Measurements from ENCODE around the gene CNGB1.
"Not testable (repeated sequence)": the region's sequence is repeated elsewhere in the genome, so short reads cannot be mapped to it uniquely, and the experiment has no call there.

Gene CNGB1

DNA sequence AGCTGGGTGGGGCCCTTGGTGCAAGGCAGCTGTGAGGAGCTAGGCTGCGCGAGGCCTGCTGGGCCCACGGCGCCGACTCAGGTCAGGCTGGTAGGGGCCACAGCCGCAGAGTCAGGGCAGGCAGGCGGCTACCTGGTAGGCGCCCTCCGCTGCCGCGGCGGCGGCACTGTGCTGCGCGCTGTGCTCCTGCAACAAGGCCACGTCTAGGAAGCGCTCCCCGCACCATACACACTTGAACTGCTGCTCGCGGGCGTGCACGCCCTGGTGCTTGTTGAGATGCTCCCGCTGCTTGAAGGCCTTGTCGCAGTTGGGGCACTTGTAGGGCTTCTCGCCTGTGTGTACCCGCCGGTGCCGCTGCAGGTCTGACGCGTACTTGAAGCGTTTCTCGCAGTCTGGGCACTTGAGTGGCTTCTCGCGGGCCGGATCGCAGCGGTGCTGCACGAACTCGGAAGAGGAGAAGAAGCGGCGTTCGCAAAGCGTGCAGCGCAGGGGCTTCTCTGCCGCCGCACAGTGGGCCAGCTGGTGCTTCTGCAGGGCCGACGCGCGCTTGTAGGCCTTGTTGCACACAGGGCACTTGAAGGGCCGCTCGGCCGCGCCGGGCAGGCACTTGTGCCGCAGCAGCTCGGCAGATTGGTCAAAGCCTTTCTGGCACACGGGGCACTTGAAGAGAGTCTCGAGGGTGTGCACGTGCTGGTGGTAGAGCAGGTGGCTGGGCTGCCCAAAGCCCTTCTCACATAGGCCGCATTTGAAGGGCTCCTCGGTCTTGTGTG lies 25.7 kb upstream of the CNGB1 start:
- no peak for DNase-seq

DNA sequence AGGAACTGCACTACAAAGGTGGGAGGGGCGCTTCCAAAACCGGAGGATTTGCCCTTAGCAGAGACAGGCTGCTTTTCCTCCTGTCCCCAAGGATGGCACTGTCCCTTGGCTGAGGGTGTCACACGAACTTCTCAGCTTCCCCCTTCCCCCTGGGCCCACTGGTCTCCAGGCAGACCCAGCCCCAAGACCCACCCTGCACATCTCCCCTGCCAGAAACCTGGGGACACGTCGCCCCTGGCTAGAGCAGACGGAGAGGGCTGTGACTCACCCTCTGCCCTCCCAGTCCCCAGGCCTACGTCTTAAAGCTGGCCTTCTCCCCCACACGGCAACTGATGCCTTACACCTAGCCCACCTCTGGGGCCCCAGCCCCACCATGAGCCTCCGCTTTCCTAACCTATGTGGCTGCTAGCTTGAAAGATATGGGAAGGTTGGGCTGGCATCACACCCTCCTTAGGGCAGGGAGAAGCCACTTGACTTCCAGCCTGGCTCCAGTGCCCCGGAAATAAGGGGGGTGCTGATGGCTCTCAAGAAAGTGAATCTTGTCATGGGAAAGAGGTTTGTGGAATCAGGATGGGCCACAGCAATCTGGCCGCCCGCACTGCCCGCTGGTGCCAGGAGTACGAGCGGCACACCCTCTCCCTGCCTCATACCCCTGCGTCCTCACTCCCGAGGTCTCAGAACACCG lies 24.9 kb upstream of the CNGB1 start:
- DNase-seq, result no peak

DNA sequence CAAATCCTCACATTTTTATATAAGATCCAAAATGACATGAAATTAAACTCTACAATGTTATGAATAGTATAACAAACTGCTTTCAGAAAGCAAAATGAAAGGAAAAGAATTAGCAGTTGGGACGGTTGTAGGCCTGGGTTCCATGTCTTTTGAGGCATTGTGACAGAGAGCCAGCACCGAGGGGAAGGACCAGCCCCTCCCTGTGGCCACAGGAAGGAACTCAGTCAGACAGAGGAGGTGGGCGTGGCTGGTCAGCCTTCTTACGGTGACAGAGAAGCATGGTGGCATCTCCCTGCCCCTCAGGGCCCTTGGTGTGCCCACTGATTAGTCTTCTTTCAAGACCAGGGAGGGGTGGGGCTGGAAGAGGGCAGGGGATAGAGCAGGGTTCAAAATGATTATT lies 23.9 kb upstream of the CNGB1 start:
- peak; percentile 32 for DNase-seq

DNA sequence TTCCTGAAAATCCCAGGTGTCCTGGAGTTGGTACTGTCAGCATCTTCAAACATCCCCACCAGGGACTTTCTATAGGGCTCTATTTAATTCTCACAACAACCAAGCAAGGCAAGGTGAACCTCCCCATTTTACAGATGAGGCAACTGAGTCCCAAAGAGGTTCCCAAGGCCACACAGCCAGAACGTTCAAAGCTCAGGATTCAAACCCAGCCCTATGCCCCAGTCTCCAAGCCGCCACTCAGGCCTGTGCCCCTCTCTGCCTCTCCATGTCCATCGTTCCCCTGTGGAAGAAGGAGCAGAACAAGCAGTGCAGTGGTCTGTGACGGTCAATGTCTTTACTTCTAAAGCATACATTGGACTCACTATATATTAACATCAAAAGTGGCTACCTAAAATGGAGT lies 23.4 kb upstream of the CNGB1 start:
- no peak for DNase-seq

DNA sequence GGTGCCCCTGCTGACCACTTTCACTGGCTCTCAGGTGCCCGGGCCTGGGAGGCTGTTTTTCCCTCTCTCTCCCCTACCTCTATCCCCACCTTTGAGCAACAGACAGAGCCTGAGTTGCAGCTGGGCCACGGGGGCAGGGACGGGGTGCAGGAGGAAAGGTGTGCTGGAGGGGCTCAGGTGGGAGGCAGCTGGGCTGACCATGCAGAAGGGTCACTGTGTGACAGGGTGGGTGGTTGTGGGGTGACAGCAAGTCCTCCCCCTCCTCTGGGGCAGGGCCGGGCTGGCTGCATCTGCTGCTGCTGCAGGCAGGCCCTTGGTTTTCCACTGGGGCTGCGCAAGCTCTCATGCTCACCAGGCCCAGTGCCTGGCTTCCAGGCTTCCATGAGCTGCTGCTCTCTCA lies 23.0 kb upstream of the CNGB1 start:
- no peak for DNase-seq

DNA sequence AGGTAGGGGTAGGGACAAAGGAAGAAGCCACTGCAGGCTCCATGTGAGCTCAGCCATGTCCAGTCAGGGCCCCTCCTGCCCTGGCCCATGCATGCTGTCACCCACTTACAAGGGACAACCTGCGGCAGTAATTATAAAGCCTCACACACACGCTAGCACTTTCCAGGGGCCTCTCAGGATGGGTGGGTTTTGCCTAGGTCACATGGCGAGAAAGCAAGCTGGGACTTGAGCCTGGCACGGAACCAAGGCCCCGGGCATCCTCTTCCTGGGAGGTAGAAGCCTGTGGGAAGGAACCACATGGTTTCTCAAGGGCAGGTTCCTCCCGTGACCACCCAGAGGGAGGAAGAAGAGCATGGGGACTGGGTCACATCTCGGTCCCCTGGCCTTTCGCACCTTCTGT lies 22.5 kb upstream of the CNGB1 start:
- no peak for DNase-seq

DNA sequence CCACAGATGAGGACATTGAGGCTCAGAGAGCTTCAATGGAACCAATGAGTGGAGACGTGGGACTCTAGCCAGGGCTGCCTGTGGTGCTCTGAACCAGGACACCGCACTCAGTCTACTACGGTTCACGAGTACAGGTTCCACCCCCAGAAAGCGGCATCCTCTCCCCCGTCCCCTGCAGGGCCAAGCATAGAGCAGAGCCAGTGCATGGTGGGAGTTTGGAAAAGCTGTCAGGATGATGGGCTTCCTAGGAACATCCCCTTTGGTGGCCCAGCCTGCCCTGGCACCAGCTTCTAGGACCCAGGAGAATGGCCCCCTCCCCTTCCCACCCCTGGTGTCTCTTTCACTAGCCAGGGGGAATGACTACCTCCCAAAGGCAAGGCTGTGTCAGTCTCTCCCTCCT lies 21.2 kb upstream of the CNGB1 start:
- DNase-seq, result no peak

DNA sequence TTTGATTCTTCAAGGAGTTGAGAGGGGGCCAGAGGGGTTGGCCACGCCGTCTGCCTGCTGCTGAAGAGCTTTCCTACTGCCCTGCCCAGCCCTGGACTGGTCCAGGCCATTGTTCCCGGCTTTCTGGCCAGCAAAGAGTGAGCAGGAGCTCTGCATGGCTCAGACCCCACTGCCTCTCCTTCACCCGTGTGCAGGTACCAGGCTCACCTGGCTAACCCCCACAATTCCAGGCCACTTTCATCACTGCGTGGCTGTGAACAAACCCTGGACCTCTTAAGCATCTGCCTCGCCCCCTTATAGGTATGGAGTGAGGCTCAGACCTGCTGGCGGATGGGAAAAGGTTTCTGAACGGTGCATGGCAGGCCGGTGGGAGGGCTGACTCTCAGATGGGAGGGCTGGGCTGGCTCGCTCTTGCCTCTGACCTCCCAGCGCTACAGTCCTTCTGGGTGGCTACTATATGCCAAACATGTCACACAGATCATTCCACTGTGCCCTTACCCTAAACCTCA lies 20.7 kb upstream of the CNGB1 start:
- DNase-seq, result no peak

DNA sequence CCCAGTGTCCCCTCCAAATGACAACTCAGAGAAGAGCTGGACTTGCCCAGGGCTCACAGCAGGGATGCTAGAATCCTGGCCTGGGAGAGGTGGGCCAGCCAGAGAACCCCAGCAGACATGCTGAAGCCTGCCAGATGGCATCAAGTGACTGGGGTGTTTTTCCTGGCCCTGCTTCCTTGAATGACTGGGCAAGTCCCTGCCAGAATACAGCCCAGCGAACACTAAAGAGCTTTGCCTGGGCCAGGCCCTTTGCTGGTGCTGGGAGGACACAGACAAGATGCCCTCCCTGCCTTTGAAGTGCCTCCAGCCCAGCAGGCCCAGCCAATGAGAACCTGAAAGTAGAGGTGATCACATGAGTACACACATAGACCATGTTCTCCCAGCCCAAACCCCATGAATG lies 18.0 kb upstream of the CNGB1 start:
- no peak for DNase-seq

DNA sequence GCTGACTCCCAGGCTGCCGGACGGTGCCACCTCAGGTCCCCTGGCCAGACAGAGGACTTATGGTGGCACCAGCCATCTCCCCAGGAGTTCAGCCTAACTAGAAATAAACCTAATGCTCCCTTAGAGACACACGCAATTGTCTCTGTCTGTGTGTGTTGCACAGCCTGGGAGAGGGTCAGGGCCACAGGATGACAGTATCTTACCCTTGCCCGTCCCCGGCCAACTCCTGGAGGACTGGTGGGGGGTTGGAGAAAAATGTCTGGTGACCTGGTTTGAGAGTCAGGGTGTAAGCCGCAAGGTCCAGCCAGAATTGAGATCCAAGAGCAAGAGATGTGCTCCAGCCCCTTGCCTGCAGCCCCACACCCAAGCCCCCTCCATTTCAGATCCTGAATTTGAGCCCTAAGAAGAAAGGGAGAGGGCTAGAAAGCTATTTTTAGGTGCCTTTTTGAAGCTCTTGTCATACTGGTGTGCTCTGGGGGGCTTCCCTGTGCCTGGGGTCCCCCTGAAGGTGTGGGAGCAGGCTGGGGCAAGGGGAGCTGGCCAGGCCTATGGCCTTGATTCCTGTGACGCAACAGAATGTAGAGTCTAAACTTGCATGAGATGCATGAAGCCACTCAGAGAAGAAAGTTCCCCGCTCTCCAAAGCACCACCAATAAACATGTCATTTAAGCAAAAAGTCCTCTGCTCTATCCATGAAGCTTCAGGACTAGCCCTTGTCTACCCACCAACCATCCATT lies 16.7 kb upstream of the CNGB1 start:
- no peak for DNase-seq

DNA sequence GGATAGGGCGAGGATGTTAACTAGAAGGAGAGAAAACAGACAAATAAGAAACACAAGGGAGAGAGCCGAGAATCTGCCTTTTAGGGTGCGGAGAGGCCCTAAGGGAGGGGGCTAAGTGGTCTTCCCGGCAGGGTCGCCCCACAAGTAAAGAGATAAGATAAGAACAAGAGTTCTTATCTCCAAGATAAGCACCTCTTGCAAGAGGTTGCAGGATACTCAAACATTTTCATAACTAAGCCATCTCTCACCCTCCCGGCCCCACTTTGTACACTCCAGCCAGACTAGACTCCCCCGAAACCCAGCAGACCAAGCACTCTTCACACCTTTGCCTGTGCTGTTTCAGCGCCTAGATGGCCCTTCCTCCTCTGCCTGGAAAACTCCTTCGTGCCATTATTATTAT lies 15.3 kb upstream of the CNGB1 start:
- DNase-seq, result no peak

DNA sequence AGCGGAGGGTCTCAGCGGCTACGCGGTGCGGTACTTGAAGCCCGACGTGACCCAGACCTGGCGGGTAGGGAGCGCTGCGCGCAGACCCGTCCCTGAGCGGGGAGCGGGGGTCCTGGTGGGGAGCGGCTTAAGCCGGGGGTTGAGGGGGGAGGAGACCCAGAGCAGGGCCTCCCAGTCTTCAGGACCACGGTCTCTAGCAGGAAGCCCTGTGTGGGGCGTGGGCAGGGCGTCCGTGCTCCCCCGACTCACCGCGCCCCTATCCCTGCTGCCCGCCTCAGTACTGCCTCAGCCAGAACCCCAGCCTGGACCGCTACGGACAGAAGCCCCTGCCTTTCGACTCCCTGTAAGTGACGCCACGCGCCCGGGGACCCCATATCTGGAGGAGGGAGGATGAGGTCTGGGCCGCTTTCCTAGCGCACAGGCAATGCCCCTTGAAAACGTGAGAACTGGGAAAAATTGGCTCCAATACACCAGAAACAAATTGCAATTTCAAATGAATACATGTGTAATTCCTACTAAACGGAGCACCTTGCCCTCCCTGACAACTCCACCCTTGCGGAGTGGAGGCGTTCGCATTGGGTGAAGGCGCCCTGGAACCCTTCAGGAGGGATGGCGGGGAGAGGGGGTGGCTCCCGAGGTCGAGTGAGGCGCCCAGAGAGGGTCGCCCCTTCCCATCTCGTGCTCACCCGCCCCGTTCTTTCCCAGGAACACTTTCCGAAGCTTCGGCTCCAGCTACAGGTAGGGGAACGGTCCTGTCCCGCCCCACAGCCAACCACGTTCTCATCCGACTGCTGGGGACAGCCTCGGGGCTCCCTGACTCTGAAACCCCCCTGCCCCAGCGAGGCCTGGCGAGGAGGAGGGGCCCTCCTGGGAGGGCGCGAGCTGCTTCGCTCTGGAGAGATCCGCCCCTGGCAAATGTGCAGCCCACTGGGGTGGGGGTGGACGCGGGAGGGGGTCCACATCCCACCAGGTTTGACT lies 14.6 kb upstream of the CNGB1 start:
- DNase-seq, result no peak

DNA sequence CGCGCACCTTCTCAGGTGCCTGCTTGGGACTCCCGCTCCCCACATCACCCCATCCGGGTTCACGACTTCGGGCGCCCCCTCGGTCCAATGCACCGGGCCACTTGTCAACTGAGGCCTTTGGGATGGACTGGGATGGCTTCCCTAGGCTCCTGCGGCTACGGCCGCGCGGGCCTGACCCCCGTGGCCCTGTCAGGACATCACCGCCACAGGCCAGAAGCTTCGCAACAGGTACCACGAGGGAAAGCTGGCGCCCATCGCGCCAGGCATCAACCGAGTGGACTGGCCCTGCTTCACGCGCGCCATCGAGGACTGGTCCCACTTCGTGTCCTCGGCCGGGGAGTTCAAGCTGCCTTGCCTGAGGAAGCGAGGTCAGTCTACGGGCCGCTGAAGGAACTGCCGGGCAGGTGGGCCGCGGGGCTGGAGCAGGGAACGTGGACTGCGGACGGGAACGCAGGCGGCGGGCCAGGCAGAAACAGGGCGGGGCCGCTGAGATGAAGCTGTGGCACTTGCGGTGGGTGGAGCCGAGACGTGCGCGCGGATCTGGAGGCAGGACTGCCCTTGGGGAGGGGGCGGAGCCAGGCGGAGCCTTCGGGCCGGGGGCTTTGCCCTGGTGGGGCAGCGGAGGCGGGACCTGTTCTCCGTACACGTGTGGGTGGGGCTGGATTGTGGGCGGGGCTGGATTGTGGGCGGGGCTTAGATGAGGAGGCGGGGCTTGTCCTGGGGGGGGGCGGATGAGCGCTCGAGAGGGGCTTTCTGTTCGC lies 13.7 kb upstream of the CNGB1 start:
- DNase-seq, result peak; percentile 91

DNA sequence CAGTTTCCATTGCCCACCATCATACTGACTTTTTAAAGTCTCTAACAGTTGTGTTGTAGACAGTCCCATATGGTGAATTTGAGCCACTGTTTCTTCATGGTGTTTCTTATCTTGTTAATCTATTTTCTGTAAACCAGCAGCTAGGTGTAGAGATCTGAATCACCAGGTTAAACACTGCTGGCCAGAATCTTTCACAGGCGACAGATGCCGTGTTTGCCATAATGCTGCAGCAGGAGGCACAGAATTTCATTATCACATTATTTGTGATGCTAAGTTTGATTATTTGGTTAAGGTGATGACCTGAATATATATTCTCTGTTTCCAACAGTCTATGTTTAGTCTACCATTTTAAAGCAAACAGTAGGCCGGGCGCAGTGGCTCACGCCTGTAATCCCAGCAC lies 11.5 kb upstream of the CNGB1 start:
- no peak for DNase-seq

DNA sequence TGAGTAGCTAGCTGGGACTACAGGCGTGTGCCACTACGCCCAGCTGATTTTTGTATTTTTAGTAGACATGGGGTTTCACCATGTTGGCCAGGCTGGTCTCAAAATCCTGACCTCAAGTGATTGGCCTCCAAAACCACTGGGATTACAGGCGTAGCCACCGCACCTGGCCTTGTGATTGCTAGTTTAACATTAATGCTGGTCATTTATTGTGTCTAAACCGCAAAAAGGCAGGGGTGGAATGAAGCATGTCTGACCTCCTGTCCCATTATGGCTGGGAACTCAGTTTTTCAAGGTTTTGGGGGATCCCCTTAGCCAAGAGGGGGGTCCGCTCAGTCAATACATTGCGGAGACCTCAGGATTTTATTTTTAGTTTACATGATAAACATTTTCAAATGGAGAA lies 10.7 kb upstream of the CNGB1 start:
- DNase-seq, result no peak

DNA sequence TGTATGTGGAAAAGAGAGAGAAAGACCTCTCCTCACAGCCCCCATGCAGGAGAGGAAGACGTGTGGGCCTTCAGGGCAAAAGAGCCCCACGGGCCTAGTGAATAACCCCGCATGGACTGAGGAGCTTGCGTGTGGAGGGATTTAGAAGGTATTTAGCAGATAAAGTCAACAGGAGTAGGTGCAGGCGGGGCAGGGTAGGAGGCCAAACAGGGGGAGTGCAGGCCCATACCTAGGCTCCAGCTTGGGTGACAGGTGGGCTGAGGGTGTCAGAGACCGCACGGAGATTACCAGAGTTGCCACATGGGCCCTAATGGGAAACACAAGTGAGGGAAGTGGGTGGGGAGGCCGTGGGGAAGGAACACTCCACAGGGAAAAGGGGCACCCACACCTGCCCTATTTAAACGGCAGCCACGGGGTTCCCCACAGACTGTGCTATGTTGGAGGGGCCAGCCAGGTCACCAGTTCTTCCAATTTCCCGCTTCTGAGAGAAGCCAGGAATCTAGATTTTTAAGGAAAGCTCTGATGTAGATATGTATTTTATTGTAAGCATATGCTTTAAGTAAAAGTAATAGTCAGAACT lies 8.2 kb upstream of the CNGB1 start:
- DNase-seq, result no peak

DNA sequence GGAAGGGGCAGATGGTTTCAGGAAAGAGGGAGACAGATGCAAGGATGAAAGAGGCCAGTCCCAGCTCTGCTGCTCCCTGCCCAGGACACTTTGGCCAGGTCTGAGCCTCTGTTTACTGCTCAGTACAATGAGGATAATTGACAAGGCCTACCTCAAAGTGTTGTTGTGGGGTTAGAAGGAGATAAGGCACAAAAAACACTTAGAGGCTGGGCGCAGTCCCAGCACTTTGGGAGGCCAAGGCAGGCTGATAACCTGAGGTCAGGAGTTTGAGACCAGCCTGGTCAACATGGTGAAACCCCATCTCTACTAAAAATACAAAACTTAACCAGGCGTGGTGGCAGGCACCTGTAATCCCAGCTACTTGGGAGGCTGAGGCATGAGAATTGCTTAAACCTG lies 7.1 kb upstream of the CNGB1 start:
- DNase-seq, result not testable (repeated sequence)

DNA sequence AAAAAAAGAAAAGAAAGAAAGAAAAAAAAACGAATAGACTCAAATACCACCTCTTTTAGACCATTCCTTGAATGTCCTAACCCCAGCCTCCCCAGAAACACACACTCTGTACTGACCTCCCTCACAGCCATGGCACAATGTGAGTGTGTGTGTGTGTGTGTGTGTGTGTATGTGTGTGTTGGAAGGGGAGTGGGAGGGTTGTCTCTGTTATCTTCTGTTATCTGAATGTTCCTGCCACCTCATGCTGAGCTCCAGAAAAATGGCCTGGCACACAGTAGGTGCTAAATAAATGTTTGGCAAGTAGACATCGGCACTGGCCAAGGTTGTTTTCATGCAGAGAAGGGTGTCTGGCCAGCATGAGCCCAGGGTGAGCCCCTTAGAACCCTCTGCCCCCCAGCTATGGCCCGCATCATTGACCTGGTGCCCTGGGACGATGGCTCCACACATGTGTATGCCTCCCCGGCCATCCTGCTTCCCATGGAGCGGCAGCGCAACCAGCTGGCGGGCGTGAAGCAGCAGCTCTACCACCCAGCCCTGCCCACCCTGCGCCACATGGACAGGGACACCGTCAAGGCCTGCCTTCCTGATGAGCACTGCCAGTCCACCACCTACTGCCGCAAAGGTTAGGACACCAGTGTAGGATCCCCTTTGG lies 6.6 kb upstream of the CNGB1 start:
- DNase-seq, result no peak

DNA sequence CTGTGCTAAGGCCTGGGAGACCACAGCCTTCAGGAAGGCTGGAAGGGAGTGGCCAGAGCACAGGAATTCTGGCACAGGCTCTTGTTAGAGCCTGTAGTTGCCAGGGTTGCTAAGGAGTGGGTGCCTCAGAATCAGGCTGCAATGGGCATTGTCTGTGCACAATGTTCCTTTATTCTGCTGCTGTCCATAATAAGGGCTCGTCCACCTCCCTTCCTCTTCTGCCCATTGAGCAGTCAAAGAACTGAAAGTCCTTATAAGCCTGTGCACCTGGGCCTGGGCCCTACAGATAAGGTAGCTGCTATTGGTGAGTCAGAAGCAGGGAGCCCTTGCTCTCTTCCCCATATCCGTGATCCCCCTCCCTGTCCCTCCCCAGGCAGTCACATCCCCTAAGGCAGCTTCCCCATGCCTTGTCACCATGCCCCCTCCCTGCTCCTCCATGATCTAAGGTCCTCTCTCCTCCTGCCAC lies 5.4 kb upstream of the CNGB1 start:
- no peak for DNase-seq

DNA sequence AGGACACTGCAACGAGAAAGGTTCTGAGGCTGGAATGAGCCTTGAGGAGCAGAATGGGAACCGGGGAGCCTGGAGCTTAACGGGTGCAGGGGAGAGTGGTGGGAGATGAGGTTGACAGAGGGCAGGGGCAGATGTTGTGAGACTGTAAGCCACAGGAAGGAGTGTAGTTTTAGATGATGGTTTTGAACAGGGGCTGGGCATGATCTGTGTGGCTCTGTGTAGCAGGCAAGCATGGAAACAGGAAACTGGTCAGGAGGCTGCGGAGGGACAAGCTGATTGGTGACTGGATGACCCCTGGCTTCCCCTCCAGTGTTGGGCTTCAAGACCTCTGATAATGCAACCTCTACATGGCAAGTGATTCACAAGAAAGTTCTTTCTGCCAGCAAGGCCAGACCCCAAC lies 1.4 kb upstream of the CNGB1 start:
- DNase-seq, result no peak

DNA sequence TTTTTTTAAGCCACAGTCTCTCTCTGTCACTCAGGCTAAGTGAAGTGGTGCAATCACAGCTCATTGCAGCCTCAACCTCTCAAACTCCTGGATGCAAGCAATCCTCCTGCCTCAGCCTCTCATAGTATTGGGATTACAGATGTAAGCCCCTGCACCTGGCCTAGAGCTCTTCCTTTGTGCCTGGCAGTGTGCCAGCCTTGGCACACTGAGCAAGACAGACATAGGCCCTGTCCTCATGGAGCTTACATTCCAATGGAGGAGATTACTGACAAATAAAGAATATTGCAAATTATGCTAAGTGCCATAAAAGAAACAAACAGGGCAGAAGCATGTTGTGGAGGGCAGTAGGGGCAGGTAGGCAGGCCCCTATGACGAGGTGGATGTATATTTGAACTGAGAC lies 920 bp upstream of the CNGB1 start:
- DNase-seq, result no peak

Measured in activated CD4-positive, alpha-beta T cell treated with anti-CD3 and anti-CD28 coated beads, Interleukin-2, amount 50 U/mL, for 1 hour (primary cell).